Ovary (tissue), 3 donors: ENCODE results near the gene RHBDL1.

Experiments
- EP300 ChIP-seq: sonication (generic); formaldehyde crosslinking; IDR thresholded peaks from one replicate; pipeline ENCODE4 v1.6.1; 2017; ENCODE audit warnings: antibody characterized with exemption
- POLR2A ChIP-seq: fragments of 450-650 bp; IDR thresholded peaks from one replicate; pipeline ENCODE4 v1.6.1; 2017; ENCODE audit warnings: antibody characterized with exemption, mild to moderate bottlenecking, moderate library complexity
- TF ChIP-seq, protein P1 (sequence below), 3 donors: fragments of 450-650 bp in 2 of 3; fragments of 200-600 bp in 1 of 3; IDR thresholded peaks; one replicate each; pipeline versions ENCODE4 v1.5.1 to v1.8.0; 2016 to 2022; ENCODE audit warnings: antibody characterized with exemption in 3 of 3, mild to moderate bottlenecking in 1 of 3
- donor health status: DM: no; HTN: no; CAD: no.

DNA sequence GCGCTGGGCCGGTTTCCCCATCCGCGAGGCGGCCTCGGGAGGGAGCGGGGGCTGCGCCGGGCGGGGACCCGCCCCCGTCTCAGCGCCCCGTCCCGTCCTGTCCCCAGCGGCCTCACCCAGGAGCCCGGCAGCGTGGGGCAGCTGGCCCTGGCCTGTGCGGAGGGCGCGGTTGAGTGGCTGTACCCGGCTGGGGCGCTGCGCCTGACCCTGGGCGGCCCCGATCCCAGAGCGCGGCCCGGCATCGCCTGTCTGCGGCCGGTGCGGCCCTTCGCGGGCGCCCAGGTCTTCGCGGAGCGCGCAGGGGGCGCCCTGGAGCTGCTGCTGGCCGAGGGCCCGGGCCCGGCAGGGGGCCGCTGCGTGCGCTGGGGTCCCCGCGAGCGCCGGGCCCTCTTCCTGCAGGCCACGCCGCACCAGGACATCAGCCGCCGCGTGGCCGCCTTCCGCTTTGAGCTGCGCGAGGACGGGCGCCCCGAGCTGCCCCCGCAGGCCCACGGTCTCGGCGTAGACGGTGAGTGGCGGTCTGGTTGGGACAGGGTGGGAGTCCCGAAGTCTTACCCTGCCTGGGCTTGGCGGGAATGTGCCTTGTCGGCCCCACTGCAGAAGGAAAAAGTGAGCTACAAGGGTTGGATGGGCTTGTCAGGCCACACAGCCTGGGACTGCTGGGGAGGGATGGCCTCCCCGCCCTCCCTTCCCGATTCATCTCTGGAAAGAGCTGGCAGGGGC lies 40.2 kb downstream of the RHBDL1 start:
- TF ChIP-seq, protein P1, sequence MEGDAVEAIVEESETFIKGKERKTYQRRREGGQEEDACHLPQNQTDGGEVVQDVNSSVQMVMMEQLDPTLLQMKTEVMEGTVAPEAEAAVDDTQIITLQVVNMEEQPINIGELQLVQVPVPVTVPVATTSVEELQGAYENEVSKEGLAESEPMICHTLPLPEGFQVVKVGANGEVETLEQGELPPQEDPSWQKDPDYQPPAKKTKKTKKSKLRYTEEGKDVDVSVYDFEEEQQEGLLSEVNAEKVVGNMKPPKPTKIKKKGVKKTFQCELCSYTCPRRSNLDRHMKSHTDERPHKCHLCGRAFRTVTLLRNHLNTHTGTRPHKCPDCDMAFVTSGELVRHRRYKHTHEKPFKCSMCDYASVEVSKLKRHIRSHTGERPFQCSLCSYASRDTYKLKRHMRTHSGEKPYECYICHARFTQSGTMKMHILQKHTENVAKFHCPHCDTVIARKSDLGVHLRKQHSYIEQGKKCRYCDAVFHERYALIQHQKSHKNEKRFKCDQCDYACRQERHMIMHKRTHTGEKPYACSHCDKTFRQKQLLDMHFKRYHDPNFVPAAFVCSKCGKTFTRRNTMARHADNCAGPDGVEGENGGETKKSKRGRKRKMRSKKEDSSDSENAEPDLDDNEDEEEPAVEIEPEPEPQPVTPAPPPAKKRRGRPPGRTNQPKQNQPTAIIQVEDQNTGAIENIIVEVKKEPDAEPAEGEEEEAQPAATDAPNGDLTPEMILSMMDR (IDR thresholded peaks at IDR 0.05) = no peak
- TF ChIP-seq EP300 (no peak), POLR2A (no peak)
